Measurements from ENCODE around the gene DFFB. TPM values are rescaled to one million over a fixed set of nuclear protein-coding genes. Genes with fewer than 3 reads are reported as not detected.

The DFFB gene
- total and polyA plus RNA-seq, 9 of the 15 experiments (the other 6 are each of a cell fraction or from before 2014, with no cell fraction given), result 2.3 to 15.8 (median 11.5) TPM

DNA sequence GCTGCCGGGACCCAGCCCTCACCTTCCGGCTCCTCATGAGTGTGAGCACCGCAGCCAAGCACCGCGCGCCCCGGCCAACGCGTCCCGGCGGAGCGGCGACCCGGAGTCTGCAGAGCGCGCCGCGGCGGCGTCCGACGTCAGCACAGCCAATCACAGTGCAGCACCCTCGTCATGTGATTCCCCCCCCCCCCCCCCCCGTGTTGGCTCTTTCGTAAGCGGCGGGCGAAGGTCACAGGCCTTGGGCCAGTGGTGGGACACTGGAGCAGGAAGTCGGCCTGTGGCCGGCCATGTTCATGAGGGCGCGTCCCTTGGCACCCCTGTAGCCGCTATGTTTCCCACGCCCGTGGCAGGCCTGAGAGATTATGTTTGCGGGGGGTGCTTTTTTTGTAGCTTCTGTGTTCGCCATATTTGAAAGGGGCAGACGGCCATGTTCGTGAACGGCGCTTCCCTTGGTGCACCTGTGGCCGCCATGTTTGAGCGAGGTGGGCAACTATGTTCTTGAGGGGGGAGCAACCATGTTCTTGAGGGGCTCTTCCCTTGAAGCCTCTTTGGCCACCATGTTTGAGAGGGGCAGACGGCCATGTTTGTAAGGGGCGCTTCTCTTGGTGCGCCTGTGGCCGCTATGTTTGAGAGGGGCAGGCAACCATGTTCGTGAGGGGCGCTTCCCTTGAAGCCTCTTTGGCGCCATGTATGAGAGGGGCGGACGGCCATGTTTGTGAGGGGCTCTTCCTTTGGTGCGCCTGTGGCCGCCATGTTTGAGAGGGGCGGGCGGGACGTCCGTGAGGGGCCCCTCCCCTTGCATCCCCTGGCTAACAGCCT, 43.1 kb downstream of the DFFB start, which contains the start of gene C1orf174 (continued):
- TF ChIP-seq MED1 (CRISPR knock-in tag; IDR thresholded peaks at IDR 0.05; ENCODE audit: borderline replicate concordance) (no peak), ILF3 (IDR thresholded peaks at IDR 0.05; ENCODE audit: borderline replicate concordance) (no peak), SMC3 (conservative IDR thresholded peaks at IDR 0.05; ENCODE audit: insufficient read depth, low read depth, low read length) (no peak), CBX1 (IDR thresholded peaks at IDR 0.05; ENCODE audit: low read depth) (peak; percentile 79), ZNF263 (CRISPR knock-in tag; IDR thresholded peaks at IDR 0.05; ENCODE audit: borderline replicate concordance) (peak; percentile 60; the same call in 1 of the 2 replicates), KAT2B (IDR thresholded peaks at IDR 0.05; ENCODE audit: low read depth, low read length) (no peak), TGIF2 (CRISPR knock-in tag; IDR thresholded peaks at IDR 0.05) (no peak), KLF6 (CRISPR knock-in tag; IDR thresholded peaks at IDR 0.05; ENCODE audit: borderline replicate concordance) (peak; percentile 79; the same call in 1 of the 2 replicates), PPARD (CRISPR knock-in tag; IDR thresholded peaks at IDR 0.05) (no peak), ZNF280B (CRISPR knock-in tag; IDR thresholded peaks at IDR 0.05) (no peak), MITF (IDR thresholded peaks at IDR 0.05) (peak; percentile 76; the same call in 1 of the 2 replicates), NFIX (CRISPR knock-in tag; IDR thresholded peaks at IDR 0.05; ENCODE audit: low read depth) (no peak), KAT7 (CRISPR knock-in tag; IDR thresholded peaks at IDR 0.05; ENCODE audit: borderline replicate concordance) (no peak), RAD21 (CRISPR knock-in tag; conservative IDR thresholded peaks at IDR 0.05 in 1 of 2, IDR thresholded peaks at IDR 0.05 in 1 of 2) (no peak), ZFP30 (CRISPR knock-in tag; IDR thresholded peaks at IDR 0.05; ENCODE audit: borderline replicate concordance) (no peak), ZNF398 (CRISPR knock-in tag; IDR thresholded peaks at IDR 0.05) (no peak), GATAD2A (IDR thresholded peaks at IDR 0.05) (no peak), ZNF224 (CRISPR knock-in tag; IDR thresholded peaks at IDR 0.05) (no peak), ZNF561 (CRISPR knock-in tag; conservative IDR thresholded peaks at IDR 0.05) (no peak), HNRNPLL (IDR thresholded peaks at IDR 0.05; ENCODE audit: low read depth, low read length, poor library complexity, severe bottlenecking) (peak; percentile 24), PHF21A (IDR thresholded peaks at IDR 0.05; ENCODE audit: borderline replicate concordance, low read depth) (no peak)
- TF ChIP-seq, protein P1, sequence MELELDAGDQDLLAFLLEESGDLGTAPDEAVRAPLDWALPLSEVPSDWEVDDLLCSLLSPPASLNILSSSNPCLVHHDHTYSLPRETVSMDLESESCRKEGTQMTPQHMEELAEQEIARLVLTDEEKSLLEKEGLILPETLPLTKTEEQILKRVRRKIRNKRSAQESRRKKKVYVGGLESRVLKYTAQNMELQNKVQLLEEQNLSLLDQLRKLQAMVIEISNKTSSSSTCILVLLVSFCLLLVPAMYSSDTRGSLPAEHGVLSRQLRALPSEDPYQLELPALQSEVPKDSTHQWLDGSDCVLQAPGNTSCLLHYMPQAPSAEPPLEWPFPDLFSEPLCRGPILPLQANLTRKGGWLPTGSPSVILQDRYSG (tag; conservative IDR thresholded peaks at IDR 0.05; ENCODE audit: low read depth), result peak; percentile 98

All from K562 (cell line).